Uterus (tissue), 2 donors: ENCODE data around the gene FAM3D.

ENCODE experiments used
- CTCF ChIP-seq, 4 experiments: fragments of 200-600 bp in 2 of 4; fragments of 450-650 bp in 2 of 4; sonication (generic) in 2 of 4; IDR thresholded peaks; one replicate each; pipeline ENCODE4 v1.5.1; 2016 to 2019; ENCODE audit warnings: antibody characterized with exemption in 4 of 4, mild to moderate bottlenecking in 2 of 4, moderate library complexity in 1 of 4
- POLR2A ChIP-seq, 2 donors: fragments of 450-650 bp; IDR thresholded peaks; one replicate each; pipeline ENCODE4 v1.6.1; 2016; ENCODE audit warnings: antibody characterized with exemption in 2 of 2, mild to moderate bottlenecking in 1 of 2, moderate library complexity in 1 of 2

GRCh38 chr3:58623478-58623877 lies 43.1 kb downstream of the FAM3D start:
- TF ChIP-seq CTCF (IDR thresholded peaks at IDR 0.05) (no peak), POLR2A (IDR thresholded peaks at IDR 0.05) (no peak)
